GM12873 (cell line): ENCODE data around the gene NPHP3.

ENCODE experiments used
- TF ChIP-seq, protein P1 (sequence below): IDR thresholded peaks from 2 replicates; pipeline ENCODE4 v1.5.1; 2012; ENCODE audit warnings: low read depth, mild to moderate bottlenecking, moderate library complexity, low read length, control low read depth; ENCODE audit not compliant: insufficient read depth; ENCODE audit errors: missing control alignments

NPHP3 gene

DNA sequence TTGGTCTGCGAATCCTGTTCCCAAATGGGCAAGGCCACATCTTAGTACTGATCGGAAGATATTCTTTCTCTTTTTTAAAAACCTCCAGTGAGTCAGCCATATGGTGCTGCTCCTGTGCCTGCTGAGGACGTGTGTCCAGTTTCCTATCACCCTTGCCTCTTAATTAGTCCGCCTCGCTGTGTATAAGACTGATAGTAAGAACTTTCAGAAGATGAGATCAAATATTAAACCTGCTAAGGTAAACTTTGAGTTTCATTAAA lies 61.5 kb downstream of the NPHP3 start:
- TF ChIP-seq, protein P1, sequence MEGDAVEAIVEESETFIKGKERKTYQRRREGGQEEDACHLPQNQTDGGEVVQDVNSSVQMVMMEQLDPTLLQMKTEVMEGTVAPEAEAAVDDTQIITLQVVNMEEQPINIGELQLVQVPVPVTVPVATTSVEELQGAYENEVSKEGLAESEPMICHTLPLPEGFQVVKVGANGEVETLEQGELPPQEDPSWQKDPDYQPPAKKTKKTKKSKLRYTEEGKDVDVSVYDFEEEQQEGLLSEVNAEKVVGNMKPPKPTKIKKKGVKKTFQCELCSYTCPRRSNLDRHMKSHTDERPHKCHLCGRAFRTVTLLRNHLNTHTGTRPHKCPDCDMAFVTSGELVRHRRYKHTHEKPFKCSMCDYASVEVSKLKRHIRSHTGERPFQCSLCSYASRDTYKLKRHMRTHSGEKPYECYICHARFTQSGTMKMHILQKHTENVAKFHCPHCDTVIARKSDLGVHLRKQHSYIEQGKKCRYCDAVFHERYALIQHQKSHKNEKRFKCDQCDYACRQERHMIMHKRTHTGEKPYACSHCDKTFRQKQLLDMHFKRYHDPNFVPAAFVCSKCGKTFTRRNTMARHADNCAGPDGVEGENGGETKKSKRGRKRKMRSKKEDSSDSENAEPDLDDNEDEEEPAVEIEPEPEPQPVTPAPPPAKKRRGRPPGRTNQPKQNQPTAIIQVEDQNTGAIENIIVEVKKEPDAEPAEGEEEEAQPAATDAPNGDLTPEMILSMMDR: no peak

DNA sequence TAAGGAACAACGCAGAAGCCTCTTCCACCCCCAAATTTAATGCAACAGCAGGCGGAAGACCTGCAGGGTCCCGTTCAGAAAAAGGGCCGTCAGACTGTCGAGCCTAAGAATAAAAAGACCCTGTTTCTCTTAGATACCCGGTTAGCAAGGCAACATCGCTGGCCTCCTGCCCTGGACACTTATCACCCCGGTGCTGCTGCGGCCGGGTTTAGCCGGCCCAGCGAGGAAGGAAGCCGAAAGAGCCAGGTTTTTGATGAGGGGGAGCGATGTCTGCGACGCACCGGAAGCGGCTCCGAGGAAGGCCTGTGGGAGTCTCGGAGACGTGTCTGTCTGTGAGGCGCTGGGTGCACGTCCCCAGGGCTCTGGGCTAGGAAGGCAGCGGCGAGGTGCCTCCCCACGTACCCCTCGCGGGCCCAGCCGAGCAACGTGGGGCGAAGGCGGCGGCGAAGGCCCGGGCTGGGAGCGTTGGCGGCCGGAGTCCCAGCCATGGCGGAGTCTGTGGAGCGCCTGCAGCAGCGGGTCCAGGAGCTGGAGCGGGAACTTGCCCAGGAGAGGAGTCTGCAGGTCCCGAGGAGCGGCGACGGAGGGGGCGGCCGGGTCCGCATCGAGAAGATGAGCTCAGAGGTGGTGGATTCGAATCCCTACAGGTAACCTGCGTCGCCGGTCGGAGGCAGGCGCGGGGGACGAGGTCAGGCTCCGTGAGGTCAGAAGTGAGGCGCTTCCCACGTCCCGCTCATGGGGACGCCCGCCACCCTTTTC lies 62.0 kb downstream of the NPHP3 start, which contains the start of gene UBA5:
Gene UBA5, plus strand, starts transcription at position 278 of the 759 bp plus-strand sequence. Its CDS starts 209 bp downstream, at position 487.
- TF ChIP-seq, protein P1: no peak

DNA sequence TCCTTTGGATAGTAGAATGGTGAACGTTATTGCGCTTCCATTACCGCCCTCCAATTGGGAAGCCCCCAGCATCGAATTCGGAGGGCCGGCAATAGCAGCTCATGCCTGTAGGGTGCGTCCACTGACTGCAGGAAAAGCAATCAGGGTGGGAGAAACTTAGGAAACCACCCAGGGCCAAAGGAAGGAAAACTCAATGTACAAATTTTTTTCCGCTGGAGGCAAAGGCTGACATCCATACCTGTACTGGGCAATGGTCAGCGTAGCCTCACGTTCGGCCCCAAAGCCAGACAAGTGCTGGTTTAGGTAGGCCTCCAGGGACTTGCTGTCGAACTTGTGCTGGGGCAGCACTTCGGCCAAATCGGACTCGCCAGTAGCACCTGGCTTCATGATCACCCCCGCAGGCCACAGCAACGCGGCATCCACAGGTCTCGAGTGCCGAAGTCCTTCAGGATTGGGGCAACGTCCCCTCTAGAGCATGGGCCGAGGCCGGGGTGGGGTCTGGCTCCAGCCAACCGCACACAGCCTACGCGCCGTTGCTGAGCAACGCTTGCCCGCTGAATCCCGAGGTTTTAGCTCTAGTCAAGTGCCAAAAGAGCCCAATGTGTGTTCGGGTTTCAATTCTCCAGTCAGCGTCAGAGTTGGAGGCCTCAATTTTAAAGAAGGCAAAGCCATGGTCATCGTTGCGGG lies 62.7 kb downstream of the NPHP3 start, which contains the start of gene ACAD11:
Gene ACAD11, minus strand, starts transcription at position 445 of the 687 bp plus-strand sequence. Its CDS starts 58 bp downstream, at position 387.
- TF ChIP-seq, protein P1: peak; percentile 74

DNA sequence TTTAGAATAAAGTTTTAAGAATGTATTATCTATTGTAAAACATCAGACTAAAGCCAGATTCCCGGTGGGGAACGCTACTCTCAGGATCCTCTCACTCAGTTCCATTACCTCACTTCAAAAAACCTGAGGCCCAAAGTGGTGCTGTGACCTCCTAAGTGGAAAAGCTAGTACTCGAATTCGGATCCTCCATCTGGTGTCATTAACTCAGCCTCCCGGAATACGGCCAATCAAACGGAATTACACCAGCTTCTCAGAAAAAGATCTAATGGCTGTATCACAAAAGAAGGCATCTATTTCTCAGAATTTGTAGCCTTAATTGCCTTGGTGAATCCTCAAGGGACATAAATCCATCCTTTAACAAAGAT lies 63.2 kb downstream of the NPHP3 start:
- TF ChIP-seq, protein P1: no peak

DNA sequence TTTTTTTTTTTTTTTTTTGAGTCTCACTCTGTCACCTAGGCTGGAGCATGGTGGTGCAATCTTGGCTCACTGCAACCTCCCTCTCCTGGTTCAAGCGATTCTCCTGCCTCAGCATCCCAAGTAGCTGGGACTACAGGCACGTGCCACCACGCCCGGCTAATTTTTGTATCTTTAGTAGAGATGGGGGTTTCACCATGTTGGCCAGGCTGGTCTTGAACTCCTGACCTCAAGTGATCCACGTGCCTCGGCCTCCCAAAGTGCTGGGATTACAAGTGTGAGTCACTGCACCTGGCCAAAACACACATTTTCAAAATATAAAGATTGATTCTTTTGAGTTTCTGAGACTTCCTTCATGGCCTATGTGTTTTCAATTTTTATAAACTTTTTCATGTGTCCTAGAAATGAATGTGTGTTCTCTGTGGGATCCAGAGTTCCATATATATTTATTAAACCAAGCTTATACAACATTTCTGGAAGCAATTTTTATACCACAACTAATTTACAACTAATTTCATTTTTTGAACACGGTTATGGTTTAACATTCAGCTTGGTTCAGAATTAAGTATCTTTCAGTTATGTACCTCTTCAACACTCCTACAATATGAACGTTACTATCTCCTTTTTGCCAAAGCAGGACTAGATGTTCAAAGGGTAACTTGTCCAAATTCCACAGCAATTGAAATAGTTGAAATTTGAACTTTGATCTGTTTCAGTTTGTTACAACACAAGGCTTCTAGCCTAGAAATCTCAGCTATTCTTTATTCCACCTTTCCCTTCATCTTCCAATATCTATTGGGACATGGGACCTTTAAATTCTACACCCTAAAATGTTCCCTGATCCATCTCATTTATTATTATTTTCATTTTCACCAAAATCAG lies 64.1 kb downstream of the NPHP3 start:
- TF ChIP-seq, protein P1: no peak

DNA sequence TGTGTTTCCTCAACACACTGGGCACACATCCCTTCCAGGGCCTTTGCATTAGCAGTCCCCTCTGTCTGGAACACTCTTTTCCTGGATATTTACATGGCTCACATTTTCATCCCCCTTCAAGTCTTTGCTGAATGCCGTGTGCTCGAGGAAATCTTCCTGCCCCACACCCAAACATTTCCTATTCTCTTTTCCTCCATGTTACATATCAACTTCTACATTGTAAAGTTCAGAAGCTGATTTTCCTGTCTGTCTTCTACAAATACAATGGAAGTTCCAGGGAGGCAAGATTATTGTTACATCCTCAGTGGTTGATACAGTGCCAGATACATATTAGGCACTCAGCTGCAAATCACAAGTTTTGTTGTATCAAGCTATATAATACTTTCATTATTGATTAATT lies 66.7 kb downstream of the NPHP3 start:
- TF ChIP-seq, protein P1: no peak

DNA sequence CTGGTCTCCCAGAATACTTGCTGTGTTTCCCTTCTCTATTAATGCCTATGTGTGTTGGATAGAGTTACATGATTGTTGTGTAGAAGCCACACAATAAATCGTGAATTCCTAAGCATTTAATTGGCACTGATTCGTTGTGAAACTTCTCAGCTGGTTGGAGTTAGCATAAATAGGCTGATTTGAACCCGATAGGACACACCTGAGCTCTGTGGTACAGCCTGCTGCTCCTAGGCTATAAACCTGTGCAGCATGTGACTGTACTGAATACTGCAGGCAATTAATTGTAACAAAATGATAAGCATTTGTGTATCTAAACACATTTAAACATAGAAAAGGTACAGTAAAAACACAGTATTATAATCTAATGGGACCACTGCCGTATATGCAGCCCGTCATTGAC lies 67.5 kb downstream of the NPHP3 start:
- TF ChIP-seq, protein P1: no peak
